Measurements from ENCODE around the gene GNPTG.

The GNPTG gene

DNA sequence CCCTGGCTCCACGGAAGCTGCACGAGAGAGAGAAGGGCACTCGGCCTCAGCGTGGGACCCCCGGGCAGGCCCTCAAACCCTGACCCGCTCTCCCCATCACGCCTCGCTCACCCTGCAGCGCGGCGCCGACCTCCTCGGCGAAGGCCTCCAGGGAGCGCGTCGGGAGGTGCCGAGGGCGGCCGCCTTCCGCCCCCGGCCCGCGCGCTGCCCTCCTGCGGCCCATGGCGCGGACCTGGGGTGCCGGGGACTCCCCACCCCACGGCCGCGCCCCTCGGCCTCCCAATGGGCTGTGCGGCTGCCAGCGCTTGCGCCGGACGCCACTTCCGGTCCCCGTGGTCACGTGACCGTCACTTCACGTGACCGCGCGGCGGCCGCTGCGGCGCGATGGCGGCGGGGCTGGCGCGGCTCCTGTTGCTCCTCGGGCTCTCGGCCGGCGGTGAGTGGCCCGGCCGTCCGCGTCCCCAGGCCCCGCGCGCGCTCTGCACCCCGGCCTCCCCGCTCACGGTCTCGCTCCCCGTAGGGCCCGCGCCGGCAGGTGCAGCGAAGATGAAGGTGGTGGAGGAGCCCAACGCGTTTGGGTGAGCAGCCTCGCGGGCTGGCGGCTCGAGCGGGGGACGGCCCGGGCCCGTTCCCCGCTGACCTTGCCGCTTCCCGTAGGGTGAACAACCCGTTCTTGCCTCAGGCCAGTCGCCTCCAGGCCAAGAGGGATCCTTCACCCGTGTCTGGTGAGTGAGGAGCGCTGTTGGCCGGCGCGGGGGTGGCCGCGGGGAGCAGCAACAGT is at the start of gene GNPTG, which contains the start of gene TSR3:
GNPTG (plus strand) TSS at position 350 of the 781 bp plus-strand sequence; CDS start at position 385, 35 bp downstream.
TSR3 (minus strand) TSS at position 297 of the 781 bp plus-strand sequence; CDS start at position 223, 74 bp downstream.
- TF ChIP-seq, protein P1, sequence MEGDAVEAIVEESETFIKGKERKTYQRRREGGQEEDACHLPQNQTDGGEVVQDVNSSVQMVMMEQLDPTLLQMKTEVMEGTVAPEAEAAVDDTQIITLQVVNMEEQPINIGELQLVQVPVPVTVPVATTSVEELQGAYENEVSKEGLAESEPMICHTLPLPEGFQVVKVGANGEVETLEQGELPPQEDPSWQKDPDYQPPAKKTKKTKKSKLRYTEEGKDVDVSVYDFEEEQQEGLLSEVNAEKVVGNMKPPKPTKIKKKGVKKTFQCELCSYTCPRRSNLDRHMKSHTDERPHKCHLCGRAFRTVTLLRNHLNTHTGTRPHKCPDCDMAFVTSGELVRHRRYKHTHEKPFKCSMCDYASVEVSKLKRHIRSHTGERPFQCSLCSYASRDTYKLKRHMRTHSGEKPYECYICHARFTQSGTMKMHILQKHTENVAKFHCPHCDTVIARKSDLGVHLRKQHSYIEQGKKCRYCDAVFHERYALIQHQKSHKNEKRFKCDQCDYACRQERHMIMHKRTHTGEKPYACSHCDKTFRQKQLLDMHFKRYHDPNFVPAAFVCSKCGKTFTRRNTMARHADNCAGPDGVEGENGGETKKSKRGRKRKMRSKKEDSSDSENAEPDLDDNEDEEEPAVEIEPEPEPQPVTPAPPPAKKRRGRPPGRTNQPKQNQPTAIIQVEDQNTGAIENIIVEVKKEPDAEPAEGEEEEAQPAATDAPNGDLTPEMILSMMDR (IDR thresholded peaks at IDR 0.05; ENCODE audit: borderline replicate concordance, insufficient read depth, low read depth, low read length): no peak

DNA sequence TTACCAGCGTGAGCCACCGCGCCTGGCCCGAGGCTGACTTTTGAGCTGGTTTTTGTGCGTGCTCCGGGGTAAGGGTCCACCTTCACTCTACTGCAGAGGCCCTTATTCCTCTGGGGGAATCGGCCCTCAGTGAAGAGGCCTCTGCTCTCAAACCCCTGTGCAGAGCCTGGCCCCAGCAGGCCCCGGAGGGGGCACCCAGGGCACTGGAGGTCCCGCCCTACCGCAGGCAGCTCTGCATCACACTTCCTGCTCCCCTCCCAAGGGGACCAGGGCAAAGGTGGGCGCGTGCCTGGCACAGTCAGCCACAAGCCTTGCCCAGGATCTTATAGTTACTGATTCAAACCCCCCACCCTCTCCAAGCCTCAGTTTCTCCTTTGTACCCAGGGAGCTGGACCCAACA is 45.9 kb upstream of the GNPTG start:
- TF ChIP-seq, protein P1 (IDR thresholded peaks at IDR 0.05; ENCODE audit: borderline replicate concordance, insufficient read depth, low read depth, low read length): no peak
- no peak overlapping the region for H3K4me3 ChIP-seq (ENCODE audit: low read depth, low read length)

More for the DNA sequence above, at the start of gene GNPTG, which contains the start of gene TSR3:
- peak within 1 kb of the TSS; percentile 99 for H3K4me3 ChIP-seq (ENCODE audit: low read depth, low read length)

DNA sequence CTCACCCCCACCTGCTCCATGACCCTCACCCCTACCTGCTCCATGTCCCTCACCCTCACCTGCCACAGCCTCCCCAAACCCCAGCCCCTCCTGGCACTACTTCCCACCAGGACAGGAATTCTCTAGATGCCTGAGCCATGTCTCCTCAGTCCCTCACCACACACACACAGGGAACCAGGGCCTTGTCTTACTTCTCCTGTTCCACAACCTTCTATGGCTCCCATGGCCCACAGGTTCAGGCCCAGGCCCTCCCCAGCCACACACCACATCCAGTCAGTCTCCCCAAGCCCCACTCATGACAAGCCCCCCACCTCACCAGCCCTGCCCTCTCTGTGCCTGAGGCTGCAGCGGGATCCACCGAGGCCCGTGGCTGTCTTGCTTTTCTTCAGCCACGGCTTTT is 45.4 kb upstream of the GNPTG start:
- TF ChIP-seq, protein P1 (IDR thresholded peaks at IDR 0.05; ENCODE audit: borderline replicate concordance, insufficient read depth, low read depth, low read length): no peak
- no peak overlapping the region for H3K4me3 ChIP-seq (ENCODE audit: low read depth, low read length)

DNA sequence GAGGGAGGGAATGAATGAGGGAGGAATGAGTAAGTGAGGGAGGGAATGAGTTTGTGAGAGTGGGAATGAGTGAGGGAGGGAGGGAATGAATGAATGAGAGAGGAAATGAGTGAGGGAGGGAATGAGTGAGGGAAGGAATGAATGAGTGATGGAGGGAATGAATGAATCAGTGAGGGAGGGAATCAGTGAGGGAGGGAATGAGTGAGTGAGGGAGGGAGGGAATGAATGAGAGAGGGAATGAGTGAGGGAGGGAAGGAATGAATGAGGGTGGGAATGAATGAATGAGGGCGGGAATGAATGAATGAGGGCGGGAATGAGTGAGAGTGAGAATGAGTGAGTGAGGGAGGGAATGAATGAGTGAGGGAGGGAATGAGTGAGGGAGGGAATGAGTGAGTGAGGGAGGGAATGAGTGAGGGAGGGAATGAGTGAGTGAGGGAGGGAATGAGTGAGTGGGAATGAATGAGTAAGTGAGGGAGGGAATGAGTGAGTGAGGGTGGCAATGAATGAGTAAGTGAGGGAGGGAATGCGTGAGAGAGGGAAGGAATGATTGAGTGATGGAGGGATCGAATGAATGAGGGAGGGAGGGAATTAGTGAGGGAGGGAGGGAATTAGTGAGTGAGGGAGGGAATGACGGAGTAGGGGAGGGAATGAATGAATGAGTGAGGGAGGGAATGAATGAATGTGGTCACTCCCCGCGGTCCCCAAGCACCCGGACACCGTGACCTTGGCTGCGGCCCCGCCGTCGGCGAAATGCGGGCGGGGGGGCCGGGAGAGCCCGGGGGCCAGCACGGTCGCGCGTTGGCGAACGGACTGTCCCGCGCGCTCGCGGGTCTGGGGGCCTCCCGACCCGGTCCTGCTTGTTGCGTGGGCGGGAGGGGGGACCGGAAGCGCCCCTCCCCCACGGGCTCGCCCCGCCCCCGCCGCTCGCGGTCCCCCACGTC is 43.4 kb upstream of the GNPTG start:
- peak overlapping the region; percentile 73 for H3K4me3 ChIP-seq (ENCODE audit: low read depth, low read length)

DNA sequence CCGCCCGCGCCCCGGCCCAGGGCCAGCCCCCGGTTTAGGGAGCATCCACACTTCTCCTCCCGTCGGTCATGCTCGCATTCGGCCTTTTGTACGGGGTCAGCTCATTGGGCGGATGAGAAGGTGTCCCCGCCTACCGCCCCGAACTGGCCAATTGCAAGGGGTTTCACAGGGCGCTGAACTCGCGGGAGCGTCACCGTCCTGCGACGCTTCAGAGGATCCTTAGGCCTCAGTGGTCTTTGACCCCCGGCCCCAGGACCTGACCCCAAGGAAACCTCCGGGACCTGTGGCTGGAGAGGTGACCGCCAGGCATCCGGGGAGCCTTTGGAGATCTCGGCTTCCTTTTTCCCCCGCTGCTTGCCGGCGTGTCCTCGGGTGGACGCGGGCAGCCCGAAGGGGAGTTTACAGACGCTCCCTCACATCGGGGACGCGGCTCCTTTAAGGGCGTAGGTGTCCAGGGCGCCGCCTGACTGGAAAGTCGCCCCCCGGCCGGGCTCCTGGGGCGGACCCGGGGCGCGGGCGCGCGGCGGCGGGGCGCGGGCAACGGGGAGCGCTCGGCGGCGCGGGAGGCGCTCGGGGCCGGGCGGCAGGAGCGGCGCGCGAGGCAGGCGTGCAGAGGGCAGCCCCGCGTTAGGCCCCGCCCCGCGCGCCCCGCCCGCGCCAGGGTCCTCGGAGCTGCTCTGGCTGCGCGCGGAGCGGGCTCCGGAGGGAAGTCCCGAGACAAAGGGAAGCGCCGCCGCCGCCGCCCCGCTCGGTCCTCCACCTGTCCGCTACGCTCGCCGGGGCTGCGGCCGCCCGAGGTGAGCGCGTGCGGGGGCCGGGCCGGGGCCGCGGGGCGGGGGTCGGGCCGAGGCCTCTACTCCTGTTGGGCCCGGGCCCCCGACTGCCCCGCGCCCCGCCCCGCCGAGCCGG is 42.5 kb upstream of the GNPTG start, which contains the start of gene UBE2I:
UBE2I (plus strand) TSS at position 660 of the 909 bp plus-strand sequence. CDS start 4,395 bp downstream, outside the sequence.
- TF ChIP-seq, protein P1 (IDR thresholded peaks at IDR 0.05; ENCODE audit: borderline replicate concordance, insufficient read depth, low read depth, low read length): no peak
- peak within 1 kb of the TSS; percentile 73 for H3K4me3 ChIP-seq (ENCODE audit: low read depth, low read length)

More for the DNA sequence above, 43.4 kb upstream of the GNPTG start:
- TF ChIP-seq, protein P1 (IDR thresholded peaks at IDR 0.05; ENCODE audit: borderline replicate concordance, insufficient read depth, low read depth, low read length): no peak

Data from GM12875 (cell line).